ENCODE measurements around the gene RANBP17.

The RANBP17 gene

DNA sequence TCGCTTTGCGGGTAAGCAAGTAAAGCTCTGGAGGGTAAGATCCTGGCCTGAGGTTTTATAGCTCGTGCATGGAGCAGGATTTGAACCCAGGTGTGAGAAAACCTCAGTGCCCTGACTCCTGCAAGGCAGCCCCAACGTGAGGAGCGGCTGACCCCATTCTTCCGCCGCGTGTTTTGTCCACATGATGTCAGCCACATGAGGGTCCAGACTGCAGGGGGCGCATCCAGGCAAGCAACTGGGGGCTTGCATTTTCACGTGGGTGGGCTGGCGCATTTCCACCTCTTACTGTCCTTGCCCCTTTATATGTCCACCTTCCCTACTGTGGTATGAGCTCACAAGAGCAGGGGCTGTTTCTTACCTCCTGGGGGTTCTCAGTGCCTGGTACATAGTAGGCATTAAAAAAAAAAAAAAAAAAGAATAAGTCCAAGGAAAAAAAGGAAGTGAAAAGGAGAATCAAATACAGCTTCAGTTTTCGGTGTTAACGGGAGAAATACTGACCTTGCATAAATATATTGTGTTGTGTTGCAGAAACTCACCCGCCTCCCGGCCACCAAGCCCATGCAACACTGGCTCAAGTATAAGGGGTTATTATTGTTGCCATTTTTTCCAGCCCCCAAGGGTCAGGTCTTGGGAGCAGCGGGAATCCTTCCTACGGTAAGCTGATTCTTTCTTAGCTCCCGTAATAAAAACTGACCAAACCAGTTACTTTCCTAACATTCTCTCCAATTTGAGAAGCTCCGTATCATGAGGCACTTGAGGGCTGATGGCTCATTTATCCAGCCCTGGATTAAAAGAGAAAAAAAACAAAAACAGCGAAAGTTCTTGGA, 462.2 kb downstream of the RANBP17 start:
- H3K36me3 ChIP-seq (ENCODE audit: control insufficient read depth, low read length) = no peaks in the 10 kb centered on the region
- no peaks in the 10 kb centered on the region for H3K4me1 ChIP-seq (ENCODE audit: control insufficient read depth, low read length)
- H4K20me1 ChIP-seq (ENCODE audit: control insufficient read depth, insufficient read depth, low read depth, low read length) = no peaks in the 10 kb centered on the region
- peaks cover 2% of the 10 kb centered on the region; the same call in 1 of the 2 replicates for H3K27me3 ChIP-seq (ENCODE audit: control insufficient read depth, low read length)
- H3K4me2 ChIP-seq (ENCODE audit: low read length) = no peak overlapping the region
- H3K27ac ChIP-seq (ENCODE audit: low read depth, low read length) = no peak overlapping the region
- no peaks in the 10 kb centered on the region for H3K79me2 ChIP-seq (ENCODE audit: control insufficient read depth, low read length)
- no peak for TF ChIP-seq EZH2phosphoT487 (IDR thresholded peaks at IDR 0.05; ENCODE audit: borderline replicate concordance, low read length)
- TF ChIP-seq CTCF (IDR thresholded peaks at IDR 0.05; ENCODE audit: low read depth, low read length, poor library complexity, severe bottlenecking) = no peak
- no peaks in the 10 kb centered on the region for H3F3A ChIP-seq (ENCODE audit: control insufficient read depth, insufficient read depth)
- no peaks in the 10 kb centered on the region for H3K9me3 ChIP-seq (ENCODE audit: control insufficient read depth, insufficient read depth, low read length)
- H3K9me2 ChIP-seq (replicated peaks; ENCODE audit: control insufficient read depth, low read length) = no peaks in the 10 kb centered on the region
- H3K4me3 ChIP-seq (ENCODE audit: low read length) = no peak overlapping the region

GRCh38 chr5:171330021-171330420, 468.2 kb downstream of the RANBP17 start:
- TF ChIP-seq EZH2phosphoT487 (IDR thresholded peaks at IDR 0.05; ENCODE audit: borderline replicate concordance, low read length) (no peak), CTCF (IDR thresholded peaks at IDR 0.05; ENCODE audit: low read depth, low read length, poor library complexity, severe bottlenecking) (no peak)
- no peaks in the 10 kb centered on the region for H3K9me3 ChIP-seq (ENCODE audit: control insufficient read depth, insufficient read depth, low read length)
- H4K20me1 ChIP-seq (ENCODE audit: control insufficient read depth, insufficient read depth, low read depth, low read length) = no peaks in the 10 kb centered on the region
- H3K4me3 ChIP-seq (ENCODE audit: low read length) = no peak overlapping the region
- H3K4me1 ChIP-seq (ENCODE audit: control insufficient read depth, low read length) = no peaks in the 10 kb centered on the region
- no peak overlapping the region for H3K27ac ChIP-seq (ENCODE audit: low read depth, low read length)
- H3K9me2 ChIP-seq (replicated peaks; ENCODE audit: control insufficient read depth, low read length) = no peaks in the 10 kb centered on the region
- H3F3A ChIP-seq (ENCODE audit: control insufficient read depth, insufficient read depth) = no peaks in the 10 kb centered on the region
- no peaks in the 10 kb centered on the region; the same call in 1 of the 2 replicates for H3K27me3 ChIP-seq (ENCODE audit: control insufficient read depth, low read length)
- H3K4me2 ChIP-seq (ENCODE audit: low read length) = no peak overlapping the region
- H3K36me3 ChIP-seq (ENCODE audit: control insufficient read depth, low read length) = no peaks in the 10 kb centered on the region
- no peaks in the 10 kb centered on the region for H3K79me2 ChIP-seq (ENCODE audit: control insufficient read depth, low read length)

DNA sequence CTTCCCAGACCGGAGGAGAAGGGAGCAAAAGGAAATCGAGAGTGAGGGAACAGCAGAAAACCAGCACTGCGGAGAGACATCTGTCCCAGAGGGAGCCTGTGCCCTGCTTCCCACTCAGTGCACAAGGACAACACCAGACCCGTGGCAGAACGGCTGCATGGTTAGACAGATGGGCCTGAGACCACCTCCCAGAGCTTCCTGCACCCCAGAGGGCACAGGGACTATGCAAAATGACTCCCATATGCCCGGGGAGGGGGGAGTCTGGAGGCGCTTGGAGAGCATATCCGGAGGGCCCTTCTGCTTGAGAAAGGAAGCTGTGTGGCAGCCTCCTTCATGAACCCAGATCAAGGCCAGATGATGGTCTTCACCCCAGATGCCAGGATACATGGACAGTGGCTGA, 473.8 kb downstream of the RANBP17 start:
- H3K36me3 ChIP-seq (ENCODE audit: control insufficient read depth, low read length) = no peaks in the 10 kb centered on the region
- H3K9me2 ChIP-seq (replicated peaks; ENCODE audit: control insufficient read depth, low read length) = no peaks in the 10 kb centered on the region
- H3K9me3 ChIP-seq (ENCODE audit: control insufficient read depth, insufficient read depth, low read length) = no peaks in the 10 kb centered on the region
- no peaks in the 10 kb centered on the region for H4K20me1 ChIP-seq (ENCODE audit: control insufficient read depth, insufficient read depth, low read depth, low read length)
- TF ChIP-seq CTCF (IDR thresholded peaks at IDR 0.05; ENCODE audit: low read depth, low read length, poor library complexity, severe bottlenecking) (no peak), EZH2phosphoT487 (IDR thresholded peaks at IDR 0.05; ENCODE audit: borderline replicate concordance, low read length) (no peak)
- no peaks in the 10 kb centered on the region for H3K4me1 ChIP-seq (ENCODE audit: control insufficient read depth, low read length)
- H3K27me3 ChIP-seq (ENCODE audit: control insufficient read depth, low read length) = no peaks in the 10 kb centered on the region; the same call in 1 of the 2 replicates
- H3K4me3 ChIP-seq (ENCODE audit: low read length) = no peak overlapping the region
- H3K27ac ChIP-seq (ENCODE audit: low read depth, low read length) = no peak overlapping the region
- no peaks in the 10 kb centered on the region for H3F3A ChIP-seq (ENCODE audit: control insufficient read depth, insufficient read depth)
- H3K4me2 ChIP-seq (ENCODE audit: low read length) = no peak overlapping the region
- H3K79me2 ChIP-seq (ENCODE audit: control insufficient read depth, low read length) = no peaks in the 10 kb centered on the region

Data from DOHH2 (cell line).